G401 (cell line): ENCODE results near the gene OR1I1. TPM values are rescaled to one million over a fixed set of nuclear protein-coding genes. Genes with fewer than 3 reads are reported as not detected.
"Not testable (repeated sequence)": the region's sequence is repeated elsewhere in the genome, so short reads cannot be mapped to it uniquely, and the experiment has no call there.

Experiments used
- DNase-seq: peaks from one replicate; pipeline ENCODE4 v3.0.0-alpha.2; 2015; ENCODE audit warnings: low spot score
- in situ Hi-C: cut with HindIII; loops from 2 replicates; pipeline ENCODE4 v1.10.0; 2016; ENCODE audit warnings: low sequenced_read_pairs, mixed read lengths
- total RNA-seq: library from RNA; depleted of rRNA; stranded (reverse); fragments of >200 nt; shearing (Covaris generic); gene quantifications from 2 replicates; pipeline ENCODE4 v1.2.3, GENCODE V29; 2014; rRNA removed

OR1I1 gene, protein sequence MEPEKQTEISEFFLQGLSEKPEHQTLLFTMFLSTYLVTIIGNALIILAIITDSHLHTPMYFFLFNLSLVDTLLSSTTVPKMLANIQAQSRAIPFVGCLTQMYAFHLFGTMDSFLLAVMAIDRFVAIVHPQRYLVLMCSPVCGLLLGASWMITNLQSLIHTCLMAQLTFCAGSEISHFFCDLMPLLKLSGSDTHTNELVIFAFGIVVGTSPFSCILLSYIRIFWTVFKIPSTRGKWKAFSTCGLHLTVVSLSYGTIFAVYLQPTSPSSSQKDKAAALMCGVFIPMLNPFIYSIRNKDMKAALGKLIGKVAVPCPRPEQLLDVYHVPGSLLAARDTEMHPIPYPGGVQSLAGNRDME
- not detected in 2 replicates for total RNA-seq

DNA sequence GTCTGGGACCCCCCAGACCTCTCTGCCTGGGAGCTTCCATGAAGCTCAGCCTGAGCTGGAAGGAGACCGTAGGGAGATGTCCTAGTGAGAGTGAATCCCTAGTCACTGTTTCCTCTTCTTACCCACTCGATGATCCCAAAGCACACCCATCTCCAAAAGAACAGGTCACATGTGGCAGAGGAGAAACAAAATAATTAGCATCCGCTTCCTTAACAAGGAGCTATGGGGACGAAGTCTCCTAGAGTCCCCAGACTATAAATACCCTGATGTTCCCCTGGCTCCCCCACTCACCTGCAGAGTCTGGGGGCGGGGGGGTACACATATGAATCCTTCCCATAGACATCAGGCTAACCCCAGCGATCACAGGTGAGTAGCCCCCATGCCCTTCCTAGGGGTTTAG, at the start of gene OR1I1:
Gene OR1I1 (plus strand): TSS at position 301 of the 400 bp plus-strand sequence. CDS start 4,855 bp downstream, outside the sequence.
- in situ Hi-C loops: no loop called here
- no peak for DNase-seq

DNA sequence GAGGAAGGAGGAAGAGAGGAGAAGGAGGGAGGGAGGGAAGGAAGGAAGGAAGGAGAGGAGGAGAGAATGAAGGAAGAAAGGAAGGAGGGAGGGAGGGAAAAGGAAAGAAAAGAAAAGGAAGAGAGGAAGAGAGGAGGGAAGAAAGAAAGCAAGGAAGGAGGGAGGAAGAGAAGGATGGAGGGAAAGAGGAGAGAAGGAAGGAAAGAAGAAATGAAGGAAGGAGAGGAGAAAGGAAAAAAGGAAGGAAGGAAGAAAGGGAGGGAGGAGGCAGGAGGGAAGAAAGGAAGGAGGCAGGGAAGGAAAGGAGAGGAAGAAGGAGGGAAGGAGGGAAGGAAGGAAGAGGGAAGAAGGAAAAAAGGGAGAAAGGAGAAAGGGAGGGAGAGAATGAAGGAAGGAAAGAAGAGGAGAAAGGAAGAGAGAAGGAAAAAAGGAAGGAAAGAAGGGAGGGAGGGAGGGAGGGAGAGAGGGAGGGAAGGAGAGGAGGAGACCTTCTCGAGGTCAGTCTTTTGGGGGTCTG, 46.2 kb upstream of the OR1I1 start:
- no peak for DNase-seq
- in situ Hi-C loops: no loop called here

DNA sequence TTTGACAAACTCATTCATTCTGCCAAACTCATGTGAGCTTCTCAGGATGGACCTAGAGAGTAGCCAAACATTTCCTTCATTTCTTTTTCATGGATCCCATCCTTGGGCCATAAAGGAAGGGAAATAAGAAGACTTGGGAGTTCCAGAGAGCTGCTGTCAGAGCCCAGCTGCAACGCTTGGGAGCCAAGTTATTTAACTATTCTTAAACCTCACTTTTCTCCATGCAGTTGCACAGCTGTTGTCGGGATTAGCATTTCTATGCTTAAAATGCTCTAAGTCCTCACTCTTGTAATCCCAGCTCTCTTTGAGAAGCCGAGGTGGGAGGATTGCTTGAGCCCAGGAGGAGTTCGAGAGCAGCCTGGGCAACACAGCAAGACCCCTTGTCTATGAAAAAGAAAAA, 44.4 kb upstream of the OR1I1 start:
- in situ Hi-C loops: no loop called here
- no peak for DNase-seq

DNA sequence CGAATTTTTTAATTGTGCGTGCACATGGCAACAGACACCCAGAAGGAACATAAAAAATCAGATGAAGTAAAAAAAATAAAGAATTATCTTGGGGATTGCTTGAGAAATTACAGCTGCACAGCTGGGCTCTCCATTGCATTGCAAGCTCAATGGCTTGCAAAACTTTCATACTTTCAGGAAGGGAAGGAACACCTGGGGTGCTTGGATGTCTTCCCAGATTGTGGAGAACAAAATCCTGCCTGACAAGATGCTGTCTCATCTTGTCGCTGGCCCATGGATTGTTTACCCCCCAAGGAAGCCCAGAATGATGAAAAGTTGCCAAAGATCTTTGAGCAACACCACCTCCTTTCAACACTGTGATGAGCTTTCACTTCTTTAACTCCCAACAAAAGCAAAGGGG, 43.7 kb upstream of the OR1I1 start:
- no peak for DNase-seq
- in situ Hi-C loops: no loop called here

DNA sequence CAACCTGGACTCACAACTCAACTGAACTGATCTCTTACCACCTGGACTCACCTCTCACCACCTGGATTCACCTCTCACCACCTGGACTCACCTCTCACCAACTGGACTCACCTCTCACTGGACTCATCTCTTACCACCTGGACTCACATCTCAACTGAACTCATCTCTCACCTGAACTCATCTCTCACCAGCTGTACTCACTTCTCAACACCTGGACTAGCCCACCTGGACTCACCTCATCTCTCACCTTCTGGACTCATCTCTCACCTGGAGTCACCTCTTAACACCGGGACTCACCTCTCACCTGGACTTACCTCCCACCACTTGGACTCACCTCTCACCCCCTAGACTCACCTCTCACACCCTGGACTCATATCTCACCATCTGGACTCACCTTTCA, 40.0 kb upstream of the OR1I1 start:
- in situ Hi-C loops: no loop called here
- DNase-seq: no peak

DNA sequence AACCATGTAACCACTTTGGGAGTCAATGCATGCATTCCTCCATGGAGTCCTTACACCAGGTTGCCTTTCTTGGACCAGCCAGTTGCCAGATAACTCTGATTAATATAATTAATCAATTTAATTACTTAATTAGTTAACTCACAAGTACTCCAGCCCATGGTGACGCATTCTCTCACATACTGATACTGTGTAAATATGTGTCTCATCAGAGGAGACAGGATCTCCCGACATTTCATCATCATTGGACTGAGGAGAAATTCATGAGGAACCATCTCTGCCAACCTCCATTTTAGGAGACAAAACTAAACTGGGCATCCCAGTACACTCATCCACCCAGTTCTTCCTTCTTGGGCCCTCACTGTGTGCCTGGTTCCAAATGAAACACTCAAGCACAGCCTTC, 39.2 kb upstream of the OR1I1 start:
- in situ Hi-C loops: no loop called here
- no peak for DNase-seq

DNA sequence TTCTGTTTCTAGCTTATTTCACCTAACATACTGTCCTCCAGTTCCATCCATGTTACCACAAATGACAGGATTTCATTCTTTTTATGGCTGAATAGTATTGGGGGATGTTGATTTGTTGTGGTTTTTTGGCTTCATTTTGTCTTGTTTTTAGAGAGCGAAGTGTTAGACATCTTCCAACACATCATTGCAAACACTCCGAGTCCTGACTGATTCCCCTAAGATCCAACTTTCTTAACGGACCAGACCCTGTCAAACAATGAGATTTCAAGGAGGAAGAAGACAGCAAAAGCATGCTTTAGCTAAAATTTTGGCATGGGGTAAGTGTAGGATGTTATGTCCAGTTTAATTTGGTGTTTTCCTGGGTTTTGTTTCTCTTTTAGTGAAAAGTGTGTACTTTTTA, 36.5 kb upstream of the OR1I1 start:
- in situ Hi-C loops: no loop called here
- DNase-seq: no peak

DNA sequence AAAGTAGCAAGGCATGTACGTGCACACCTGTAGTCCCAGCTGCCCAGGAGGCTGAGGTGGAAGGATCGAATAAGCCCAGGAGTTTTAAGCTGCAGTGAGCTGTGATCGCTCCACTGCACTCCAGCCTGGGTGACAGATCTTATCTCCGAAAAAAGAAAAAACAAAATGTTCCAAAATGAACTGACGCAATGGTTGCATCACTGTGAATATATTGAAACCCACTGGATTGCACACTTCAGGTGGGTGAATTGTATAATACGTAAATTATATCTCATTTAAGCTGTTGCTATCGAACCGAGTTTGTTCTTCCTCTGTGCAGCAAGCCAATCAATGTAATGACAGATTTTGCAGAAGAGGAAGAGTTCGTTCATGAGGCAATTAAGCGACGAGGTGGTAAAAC, 34.3 kb upstream of the OR1I1 start:
- in situ Hi-C loops: no loop called here
- no peak for DNase-seq

DNA sequence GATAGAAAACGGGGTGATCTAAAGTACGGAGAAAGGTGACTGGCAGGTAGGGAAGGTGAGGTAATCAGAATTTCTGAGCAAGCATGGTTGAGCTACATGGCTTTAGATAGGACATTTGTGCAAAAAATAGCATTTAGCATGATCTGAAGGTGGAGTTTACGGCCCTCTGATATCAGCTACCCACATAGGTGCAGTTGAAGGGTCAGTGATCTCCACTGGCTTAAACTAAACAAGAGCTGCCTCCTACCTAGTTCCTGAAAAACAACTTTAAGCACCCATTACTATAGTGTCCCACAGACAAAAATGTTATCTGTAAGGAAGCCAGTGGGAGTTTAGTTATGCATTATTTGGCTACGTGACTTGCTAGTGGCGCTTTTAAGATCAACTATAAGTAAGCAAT, 33.9 kb upstream of the OR1I1 start:
- no peak for DNase-seq
- in situ Hi-C loops: no loop called here

DNA sequence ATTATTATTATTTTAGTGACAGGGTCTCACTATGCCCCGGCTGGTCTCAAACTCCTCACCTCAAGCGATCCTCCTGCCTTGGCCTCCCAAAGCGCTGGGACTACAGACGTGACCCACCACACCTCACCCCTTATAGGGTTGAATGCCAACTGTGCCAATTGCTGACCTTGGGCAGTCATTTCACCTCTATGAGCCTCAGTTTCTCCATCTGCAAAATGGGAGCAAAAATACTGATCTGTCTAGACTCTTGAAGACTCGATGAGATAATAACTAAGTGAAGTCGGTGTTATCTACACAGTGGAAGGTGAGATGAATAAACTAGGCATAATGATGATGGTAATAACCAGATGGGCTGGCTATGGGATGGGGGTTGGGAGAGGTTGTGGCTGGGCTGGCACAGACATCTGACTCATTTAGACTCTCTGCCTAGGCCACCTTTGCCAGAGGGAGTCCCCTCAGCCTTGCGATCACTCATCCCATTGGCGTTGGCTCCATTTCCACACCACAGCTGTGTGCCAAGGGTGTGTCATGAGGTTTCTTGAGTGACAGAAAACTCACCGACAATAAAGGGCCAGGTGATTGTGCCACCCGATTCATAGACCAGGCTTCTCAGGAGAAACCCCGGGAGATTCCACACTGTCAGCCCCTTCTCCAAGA, 33.0 kb upstream of the OR1I1 start, which contains the start of gene CASP14:
Gene CASP14 (plus strand): TSS at position 596 of the 657 bp plus-strand sequence. CDS start 2,772 bp downstream, outside the sequence.
- DNase-seq: no peak
- in situ Hi-C loops: no loop called here

DNA sequence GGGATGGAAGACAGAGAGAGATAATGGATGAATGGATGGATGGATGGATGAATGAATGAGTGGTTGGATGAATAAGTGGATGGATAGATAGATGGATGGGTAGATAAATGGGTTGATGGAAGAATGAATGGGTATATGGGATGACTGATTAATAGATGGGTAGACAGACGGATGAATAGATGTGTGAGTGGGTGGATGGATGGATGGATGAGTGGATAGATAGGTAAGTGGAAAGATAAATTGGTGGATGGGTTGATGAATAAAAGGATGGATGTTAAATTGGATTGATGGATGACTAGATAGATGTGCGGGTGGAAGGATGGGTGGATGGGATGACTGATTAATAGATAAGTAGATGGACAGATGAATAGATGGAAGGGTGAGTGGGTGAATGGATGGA, 31.4 kb upstream of the OR1I1 start:
- in situ Hi-C loops: no loop called here
- DNase-seq: no peak

DNA sequence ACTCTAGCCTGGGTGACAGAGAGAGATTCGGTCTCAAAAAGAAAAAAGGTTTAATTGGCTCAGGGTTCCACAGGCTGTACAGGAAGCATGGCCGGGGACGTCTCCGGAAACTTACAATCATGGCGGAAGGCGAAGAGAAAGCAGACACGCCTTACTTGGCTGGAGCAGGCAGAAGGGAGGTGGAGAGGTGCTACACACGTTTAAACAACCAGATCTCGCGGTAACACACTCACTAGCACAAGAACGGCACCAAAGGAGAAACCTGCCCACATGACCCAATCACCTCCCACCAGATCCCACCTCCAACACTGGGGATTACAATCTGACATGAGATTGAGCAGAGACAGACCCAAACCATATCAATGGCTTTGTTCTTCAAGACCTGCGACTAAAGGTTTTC, 20.0 kb upstream of the OR1I1 start:
- DNase-seq: no peak
- in situ Hi-C loops: no loop called here

DNA sequence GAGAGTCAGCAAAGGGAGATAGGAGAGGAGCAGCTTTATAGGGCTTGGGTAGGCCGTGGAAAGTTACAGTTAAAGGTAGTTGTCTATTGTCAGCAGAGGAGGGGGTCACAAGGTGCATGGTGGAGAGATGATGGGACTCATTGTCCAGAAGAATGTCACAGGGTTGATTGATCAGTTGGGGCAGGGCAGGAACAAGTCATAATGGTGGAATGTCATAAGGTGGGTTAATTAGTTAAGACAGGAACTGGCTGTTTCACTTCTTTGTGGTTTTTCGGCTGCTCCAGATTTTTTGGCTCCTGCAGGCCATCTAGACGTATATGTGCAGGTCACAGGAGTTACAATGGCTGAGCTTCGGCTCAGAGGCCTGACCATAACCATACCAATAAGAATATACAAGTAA, 11.6 kb upstream of the OR1I1 start:
- DNase-seq, in situ Hi-C loops: not testable (repeated sequence)

DNA sequence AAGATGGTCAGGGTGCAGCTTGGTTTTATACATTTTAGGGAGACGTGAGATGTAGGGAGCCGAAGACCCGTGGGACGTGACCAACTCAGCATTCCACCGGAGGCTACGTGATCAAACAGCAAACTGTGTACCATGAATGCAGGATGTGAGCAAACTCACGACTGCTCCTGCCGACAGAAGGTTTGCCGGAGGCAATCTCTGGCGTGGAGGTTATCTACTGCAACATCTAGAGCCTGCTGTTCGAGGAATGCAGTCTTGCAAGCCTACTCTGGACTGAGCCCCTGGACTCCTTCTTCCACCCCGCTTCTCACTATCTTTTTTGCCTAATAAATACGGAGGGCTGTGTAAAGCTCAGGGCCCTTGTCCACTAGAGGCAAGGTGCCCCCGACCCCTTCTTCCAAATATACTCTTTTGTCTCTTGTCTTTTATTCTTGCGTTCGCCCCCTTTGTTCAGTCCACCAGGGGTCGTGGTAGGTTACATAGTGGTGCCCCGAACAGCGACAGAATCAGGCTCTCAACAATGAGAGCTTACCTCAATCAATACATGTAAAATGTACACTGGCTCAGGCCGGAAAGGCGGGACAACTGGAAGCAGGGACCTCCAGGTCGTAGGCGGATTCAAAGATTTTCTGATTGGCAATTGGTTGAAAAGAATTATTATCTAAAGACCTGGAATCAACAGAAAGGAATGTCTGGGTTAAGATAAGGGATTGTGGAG, 8.9 kb upstream of the OR1I1 start:
- in situ Hi-C loops: no loop called here
- no peak for DNase-seq

DNA sequence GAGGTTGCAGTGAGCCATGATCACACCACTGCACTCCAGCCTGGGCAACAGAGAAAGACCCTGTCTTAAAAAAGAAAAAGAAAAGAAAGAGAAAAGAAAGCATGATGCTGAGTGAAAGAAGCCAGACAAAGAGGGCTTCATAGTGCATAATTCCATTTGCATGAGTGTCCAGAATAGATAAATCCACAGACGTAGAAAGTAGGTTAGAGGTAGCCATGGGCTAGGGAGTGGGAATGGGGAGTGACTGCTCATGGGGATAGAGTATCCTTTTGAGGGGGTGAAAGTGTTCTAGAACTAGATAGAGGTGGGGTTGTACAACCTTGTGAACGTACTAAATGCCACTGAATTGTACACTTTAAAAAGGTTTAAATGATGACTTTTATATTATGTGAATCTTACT, 7.6 kb upstream of the OR1I1 start:
- in situ Hi-C loops: no loop called here
- no peak for DNase-seq

DNA sequence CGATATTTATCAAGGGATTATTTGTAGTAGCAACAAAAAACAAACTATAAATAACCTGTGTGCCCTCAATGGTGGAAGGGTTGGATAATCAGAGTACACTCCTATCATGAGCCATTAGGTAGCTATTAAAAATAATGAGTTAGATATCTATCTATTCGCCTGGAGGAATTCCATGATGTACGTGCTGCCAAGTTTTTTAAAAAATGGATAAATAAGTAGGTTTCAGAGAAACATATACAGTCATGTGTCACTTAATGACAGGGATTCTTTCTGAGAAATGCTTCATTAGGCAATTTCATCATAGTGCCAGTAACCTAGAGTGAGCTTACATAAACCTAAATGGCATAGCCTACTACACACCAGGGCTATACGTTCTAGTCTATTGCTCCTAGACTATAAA, 6.2 kb upstream of the OR1I1 start:
- in situ Hi-C loops: no loop called here
- no peak for DNase-seq

DNA sequence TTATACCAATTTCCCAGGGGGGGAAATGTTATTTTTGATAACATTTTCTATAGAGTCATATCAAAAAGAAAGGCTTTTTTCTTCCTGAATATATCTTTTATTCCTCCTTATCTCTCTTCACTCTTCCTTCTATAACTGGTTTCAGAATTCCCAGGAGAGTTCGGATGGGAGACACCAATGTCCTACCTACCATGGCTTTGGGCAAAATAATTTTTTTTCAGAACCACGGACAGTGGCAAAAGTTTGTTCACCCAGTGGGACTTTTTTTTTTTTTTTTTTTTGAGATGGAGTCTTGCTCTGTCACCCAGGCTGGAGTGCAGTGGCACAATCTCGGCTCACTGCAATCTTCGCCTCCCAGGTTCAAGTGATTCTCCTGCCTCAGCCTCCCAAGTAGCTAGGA, 2.0 kb upstream of the OR1I1 start:
- DNase-seq, in situ Hi-C loops: not testable (repeated sequence)

DNA sequence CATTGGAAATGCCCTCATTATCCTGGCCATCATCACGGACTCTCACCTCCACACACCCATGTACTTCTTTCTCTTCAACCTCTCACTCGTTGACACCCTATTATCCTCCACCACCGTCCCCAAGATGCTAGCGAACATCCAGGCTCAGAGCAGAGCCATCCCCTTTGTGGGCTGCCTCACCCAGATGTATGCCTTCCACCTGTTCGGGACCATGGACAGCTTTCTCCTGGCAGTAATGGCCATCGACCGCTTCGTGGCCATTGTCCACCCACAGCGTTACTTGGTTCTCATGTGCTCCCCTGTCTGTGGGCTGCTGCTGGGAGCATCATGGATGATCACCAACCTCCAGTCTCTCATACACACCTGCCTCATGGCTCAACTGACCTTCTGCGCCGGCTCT, 5.2 kb downstream of the OR1I1 start:
- in situ Hi-C loops: no loop called here
- DNase-seq: no peak

DNA sequence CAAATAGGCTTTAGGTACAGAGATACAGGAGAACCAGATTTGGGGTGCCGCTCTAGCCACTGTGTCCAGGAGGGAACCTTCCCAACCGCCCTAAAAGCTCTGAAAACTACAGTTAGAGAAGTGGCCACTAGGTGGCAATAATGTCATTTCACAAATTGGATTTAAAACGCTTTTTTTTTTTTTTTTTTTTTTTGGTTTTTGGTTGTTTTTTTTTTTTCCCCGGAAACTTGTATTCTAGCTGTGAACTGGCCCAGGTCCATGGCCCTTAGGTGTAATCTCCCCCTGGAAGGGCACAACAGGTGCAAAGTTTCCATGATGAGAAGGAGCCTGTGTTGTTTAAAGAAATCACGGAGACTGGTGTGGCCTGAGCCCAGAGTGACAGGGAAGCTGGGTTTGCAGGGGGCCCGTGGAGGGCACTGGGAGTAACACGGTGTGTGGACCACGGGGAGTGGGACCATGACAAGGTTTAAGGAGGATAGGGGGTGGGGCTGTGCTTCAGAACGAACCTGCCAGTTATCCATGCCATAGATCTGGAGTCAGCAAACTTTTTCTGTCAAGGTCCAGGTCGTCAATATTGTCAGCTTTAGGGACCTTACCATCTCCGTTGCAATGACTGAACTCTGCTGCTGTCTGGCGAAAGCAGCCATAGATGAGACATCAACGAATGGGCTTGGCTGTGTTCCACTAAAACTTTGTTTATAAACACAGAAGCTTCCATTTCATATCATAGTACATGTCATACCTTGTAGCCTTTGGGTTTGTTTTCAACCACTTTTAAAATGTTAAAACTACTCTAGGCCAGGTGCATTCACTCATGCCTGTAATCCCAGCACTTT, 10.1 kb downstream of the OR1I1 start:
- in situ Hi-C loops: no loop called here
- peak; percentile 59 for DNase-seq
